Activated CD8-positive, alpha-beta memory T cell treated with anti-CD3 and anti-CD28 coated beads, Interleukin-2, amount 50 U/mL, for 24 hours (primary cell): ENCODE results near the gene CALM3.
A peak's percentile ranks its signal among the peaks of the same experiment; 100 is the strongest.

Source experiments
- DNase-seq: peaks from one replicate; pipeline ENCODE4 v3.0.0-alpha.2; 2020; ENCODE audit errors: extremely low read depth

CALM3 gene

GRCh38 chr19:46599716-46600373 is 1.3 kb upstream of the CALM3 start:
- DNase-seq, result no peak

- DNase-seq, result peak; percentile 93
Observed at GRCh38 chr19:46600384-46601317, 479 bp upstream of the CALM3 start.

- no peak for DNase-seq
Observed at GRCh38 chr19:46602392-46603194, 1.5 kb downstream of the CALM3 start.

DNA sequence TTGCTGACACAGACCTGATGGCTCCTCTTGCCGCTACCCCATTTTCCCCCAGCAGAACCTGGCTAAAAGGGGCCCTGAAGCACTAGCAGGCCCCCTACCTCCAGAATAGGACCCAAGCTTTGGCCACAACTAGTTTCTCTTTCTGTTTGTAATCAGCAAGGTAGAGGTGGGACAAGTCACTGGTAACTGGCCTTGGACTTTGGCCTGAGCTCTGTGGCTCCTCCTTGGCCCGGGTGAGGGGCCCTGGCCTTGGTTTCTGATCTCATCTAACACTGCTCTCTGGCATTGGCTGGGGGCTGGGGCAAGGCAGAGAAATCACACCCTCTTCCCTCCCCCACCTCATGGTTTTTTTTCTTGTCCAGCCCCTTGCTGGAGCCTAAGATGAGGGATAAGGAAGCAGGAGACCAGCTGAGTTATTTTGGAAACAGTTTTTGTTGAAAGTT is 2.1 kb downstream of the CALM3 start:
- no peak for DNase-seq

- DNase-seq, result no peak
Observed at GRCh38 chr19:46603752-46604231, 2.7 kb downstream of the CALM3 start.

DNA sequence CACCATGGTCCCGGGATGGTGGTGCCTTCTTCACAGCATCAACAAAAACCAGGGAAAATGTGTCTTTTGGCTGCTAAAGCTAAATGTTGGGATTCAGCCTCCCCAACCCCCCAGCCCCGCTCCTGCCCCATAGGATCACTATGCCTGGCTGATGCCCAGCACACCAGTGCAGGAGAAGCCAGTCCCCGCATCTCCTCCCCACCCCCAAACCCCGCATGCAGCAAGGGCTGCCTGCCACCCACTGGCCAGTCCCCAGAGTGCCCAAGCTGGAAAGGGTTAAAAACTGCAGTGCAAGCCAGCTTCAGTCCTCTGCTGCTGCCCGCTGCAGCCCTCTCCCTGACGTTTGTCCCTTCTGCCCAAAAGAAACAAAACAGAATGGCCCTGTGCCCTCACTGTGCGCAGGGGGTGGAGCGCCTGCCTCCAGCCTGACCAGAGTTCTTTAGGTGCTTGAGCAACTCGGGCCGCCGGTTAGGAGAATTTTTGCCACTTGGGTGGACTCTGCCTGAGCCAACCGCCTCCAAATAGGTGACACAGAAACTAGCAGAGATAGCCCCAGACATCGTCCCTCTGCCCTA is 3.7 kb downstream of the CALM3 start:
- no peak for DNase-seq

- DNase-seq, result no peak
Observed at GRCh38 chr19:46605356-46605821, 4.3 kb downstream of the CALM3 start.

- no peak for DNase-seq
Observed at GRCh38 chr19:46606019-46606418, 4.9 kb downstream of the CALM3 start.

DNA sequence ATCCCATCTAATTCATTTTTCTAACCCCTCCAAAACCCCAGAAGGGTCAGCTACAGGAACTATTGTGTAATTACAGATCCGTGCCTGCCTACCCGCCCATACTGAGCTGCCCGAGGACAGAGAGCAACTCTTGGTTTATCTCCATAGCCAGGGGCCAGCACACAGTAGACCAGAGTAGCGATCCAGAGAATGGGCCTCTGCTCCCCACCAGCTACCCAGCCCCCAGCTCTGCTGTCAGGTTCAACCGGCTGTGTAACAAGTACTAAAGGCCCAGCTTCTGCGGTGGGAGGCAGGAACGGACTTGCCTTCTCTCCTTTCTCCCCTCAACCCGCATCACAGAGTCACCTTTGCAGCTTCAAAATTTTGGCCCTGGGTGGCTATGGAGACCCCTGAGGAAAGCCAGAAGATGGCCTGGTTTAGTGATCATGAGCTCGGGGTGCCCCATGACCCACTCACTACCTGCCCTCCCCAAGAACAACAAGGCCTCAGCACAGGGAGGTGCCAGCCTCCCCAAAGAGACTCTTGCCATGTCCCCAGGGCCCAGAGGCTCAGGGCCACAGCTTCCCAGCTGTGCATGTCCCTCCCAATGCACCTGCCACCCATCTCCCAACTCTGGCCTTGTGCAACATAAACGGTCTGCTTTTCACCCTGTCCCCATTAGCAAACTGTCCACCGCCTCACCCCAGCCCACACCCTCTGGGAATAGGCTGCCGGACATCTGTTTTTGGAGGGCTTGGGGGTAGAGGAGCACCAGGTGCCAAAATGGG is 5.7 kb downstream of the CALM3 start:
- no peak for DNase-seq

- DNase-seq, result no peak
Observed at GRCh38 chr19:46607448-46607841, 6.3 kb downstream of the CALM3 start.

DNA sequence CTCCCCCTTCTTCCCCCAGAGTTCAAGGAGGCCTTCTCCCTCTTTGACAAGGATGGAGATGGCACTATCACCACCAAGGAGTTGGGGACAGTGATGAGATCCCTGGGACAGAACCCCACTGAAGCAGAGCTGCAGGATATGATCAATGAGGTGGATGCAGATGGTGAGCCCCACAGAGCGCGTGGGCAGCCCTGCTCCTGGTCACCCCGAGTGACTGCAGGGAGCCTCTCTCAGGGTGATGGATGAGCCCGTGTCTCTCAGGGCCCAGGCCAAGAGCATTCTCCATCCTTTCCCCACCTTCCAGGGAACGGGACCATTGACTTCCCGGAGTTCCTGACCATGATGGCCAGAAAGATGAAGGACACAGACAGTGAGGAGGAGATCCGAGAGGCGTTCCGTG is 7.0 kb downstream of the CALM3 start:
- no peak for DNase-seq

GRCh38 chr19:46608581-46609345 is 7.6 kb downstream of the CALM3 start:
- DNase-seq, result no peak

GRCh38 chr19:46609511-46610412 is 8.6 kb downstream of the CALM3 start:
- DNase-seq, result no peak

DNA sequence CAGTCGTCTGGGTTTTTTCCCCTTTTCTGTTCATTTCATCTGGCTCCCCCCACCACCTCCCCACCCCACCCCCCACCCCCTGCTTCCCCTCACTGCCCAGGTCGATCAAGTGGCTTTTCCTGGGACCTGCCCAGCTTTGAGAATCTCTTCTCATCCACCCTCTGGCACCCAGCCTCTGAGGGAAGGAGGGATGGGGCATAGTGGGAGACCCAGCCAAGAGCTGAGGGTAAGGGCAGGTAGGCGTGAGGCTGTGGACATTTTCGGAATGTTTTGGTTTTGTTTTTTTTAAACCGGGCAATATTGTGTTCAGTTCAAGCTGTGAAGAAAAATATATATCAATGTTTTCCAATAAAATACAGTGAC is 9.3 kb downstream of the CALM3 start:
- DNase-seq, result no peak

DNA sequence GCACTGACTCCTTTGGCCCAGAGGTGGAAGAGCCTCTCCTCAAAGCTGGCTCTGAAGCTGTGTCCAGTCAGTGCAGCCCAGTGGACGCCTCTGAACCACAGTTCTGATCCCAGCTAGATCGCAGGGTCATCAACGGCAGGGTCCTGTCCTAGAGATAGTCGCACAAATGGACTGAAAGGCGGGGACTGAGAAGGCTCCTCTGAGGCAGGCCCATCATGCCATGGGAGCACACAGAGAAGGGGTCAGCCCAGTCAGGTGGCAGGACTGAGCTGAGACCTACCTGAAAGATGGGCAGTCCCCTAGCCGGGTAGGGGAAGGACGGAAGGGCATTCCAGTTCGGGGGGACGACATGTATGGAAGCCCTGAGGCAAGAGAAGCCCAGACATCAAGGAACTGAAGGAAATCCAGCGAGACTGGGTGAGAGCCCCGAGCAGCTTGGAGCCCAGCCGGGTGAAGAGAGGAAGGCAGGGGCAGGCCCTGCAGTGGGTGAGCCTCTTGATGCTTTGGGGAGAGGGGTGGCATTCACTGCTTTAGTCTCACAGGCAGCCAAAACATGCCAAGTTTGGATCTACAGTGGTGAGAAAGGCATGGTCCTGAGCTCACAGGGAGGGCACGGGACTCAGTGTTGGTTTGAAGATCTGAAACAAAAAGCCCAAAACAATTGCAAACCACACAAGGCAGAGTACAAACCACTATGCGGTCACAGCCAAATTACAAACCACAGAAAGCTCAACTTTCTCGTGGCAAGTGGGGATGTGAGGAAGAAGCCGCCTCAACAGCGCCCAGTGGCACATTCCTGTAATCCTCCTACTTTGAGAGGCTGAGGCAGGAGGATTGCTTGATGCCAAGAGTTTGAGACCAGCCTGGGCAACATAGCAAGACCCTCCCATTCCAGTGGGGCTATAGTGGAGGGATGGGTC is 10.0 kb downstream of the CALM3 start:
- DNase-seq, result no peak

DNA sequence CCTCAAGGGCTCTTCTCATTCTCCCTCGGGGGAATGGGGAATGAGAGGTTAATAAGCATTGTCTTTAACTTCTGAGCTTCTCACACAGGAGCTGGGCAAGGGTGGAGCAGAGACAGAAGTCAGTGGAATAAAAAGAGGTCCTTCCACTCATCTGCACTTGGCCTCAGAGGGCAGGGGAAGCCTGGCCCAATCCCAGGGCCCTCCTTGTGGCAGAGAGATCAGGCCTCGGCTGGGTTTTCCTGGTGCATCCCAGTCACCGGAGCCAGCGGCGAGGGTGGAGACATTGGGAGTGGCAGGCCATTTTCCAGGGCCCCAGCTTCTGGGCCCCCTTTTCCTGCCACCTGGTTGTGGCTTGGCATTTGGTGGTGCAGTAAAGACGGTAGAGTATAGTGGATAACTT is 10.6 kb downstream of the CALM3 start:
- no peak for DNase-seq

DNA sequence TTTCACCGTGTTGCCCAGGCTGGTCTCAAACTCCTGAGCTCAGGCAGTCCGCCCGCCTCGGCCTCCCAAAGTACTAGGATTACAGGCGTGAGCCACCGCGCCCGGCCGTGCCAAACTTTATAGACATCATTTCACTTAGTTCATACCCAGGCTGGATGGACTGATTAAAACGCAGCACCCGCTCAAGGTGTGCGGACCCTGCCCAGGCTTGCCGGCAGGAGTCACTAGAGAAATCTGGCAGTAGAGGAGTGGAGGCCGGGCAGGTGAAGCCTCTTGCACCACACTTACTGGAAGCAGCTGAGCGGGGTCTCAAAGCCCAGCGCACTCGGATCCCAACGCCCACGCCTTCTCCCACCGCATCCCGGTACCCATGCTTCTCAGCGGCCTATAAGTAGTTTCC is 12.4 kb downstream of the CALM3 start:
- no peak for DNase-seq

- peak; percentile 55 for DNase-seq
Observed at GRCh38 chr19:46614114-46614722, 13.1 kb downstream of the CALM3 start.
